ENCODE data around the gene NFKBIE. TPM values are rescaled to one million over a fixed set of nuclear protein-coding genes. Genes with fewer than 3 reads are reported as not detected.

Gene NFKBIE, protein sequence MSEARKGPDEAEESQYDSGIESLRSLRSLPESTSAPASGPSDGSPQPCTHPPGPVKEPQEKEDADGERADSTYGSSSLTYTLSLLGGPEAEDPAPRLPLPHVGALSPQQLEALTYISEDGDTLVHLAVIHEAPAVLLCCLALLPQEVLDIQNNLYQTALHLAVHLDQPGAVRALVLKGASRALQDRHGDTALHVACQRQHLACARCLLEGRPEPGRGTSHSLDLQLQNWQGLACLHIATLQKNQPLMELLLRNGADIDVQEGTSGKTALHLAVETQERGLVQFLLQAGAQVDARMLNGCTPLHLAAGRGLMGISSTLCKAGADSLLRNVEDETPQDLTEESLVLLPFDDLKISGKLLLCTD
- total RNA-seq: 4.8 and 6.8 TPM in 2 replicates

GRCh38 chr6:44265007-44265721 is at the start of gene NFKBIE:
TSS of gene NFKBIE (minus strand) at chr6:44265551. CDS start at chr6:44265346, 205 bp downstream.

DNA sequence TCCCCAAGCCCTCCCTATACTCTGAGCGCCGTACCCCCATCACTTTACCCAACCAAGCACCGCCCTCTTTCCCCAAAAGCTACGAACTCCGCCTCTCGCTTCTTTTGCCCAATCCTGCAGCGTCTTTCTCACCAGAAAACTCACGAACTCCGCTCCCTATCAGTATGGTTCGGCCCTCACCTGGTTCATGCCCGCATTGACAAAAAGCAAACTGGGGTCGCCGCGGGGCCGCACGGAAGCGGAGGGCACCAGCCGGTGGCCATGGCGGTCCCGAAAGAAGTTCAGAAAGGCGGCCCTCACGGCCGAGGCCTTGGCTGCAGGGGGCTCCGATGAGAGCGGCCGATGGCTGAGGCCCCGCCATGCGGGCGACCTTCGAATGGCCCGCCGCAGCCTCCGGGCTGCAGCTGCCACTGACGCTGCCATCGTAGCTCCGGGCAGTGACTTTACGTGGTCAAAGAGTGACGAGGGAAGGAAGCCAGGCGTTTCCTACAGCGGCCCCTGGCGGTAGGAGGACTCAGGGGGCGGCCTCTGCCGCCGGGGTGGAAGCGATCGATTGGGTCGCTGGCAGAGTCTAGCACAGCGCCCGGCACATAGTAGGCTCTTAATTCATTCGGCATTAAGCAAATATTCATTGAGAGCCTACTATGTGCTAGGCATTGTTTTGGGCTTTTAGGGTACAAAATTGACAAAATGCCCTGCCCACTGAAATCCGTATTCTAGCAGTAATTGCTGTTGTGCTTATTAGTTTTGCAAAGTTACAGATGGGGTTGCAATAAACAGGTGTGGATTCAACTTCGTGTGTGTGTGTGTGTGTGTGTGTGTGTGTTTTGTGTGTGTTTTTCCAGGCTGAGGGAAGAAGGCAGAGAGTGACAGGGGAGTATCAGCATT is 47.8 kb upstream of the NFKBIE start, which contains the start of gene AARS2:
AARS2 (minus strand) TSS at position 447 of the 888 bp plus-strand sequence; CDS start at position 423, 24 bp downstream.

DNA sequence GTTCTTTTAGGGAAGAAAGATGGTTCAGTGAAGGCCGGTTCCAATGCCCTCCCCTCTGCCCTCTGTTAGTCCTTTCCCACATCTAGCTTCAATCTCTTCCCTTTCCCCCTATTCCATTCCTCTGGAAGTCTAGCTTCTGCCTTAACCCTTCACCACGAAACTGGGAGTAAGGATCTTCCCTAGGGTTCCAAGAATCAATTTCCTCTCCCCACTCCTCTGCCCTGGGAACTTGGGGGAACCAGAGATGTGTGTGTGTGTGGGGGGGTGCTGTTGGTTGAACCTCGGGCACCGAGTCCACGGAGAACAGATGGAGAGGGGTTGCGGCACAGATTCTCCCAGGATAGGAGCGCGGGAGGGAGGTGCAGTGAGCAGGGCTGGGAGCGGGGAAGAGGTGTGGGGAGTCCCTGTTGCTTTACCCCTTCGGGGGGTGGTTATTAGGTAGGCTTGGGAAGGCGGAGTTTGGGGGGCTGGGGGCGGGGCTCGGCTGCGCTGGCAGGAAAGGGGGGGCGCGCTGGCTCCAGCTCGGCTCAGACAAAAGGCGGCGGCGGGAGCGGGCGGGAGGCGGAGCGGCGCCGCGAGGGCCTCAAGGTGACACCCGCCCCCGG is 4.7 kb upstream of the NFKBIE start, which contains the start of gene TMEM151B:
TMEM151B (plus strand) TSS at position 530 of the 605 bp plus-strand sequence. CDS start 293 bp downstream, outside the sequence.

GRCh38 chr6:44257025-44257752 is 8.2 kb downstream of the NFKBIE start, which contains the start of gene SLC35B2:
TSS of gene SLC35B2 (minus strand) at chr6:44257528. CDS start at chr6:44257410, 118 bp downstream.

GRCh38 chr6:44246663-44247337 is 18.6 kb downstream of the NFKBIE start, which contains the start of gene HSP90AB1:
TSS of gene HSP90AB1 (plus strand) at chr6:44247101. CDS start at chr6:44248630, 1,529 bp downstream.

GRCh38 chr6:44223319-44224028 is 41.9 kb downstream of the NFKBIE start, which contains the start of gene SLC29A1:
TSS of gene SLC29A1 (plus strand) at chr6:44223595. CDS start at chr6:44227314, 3,719 bp downstream.

DNA sequence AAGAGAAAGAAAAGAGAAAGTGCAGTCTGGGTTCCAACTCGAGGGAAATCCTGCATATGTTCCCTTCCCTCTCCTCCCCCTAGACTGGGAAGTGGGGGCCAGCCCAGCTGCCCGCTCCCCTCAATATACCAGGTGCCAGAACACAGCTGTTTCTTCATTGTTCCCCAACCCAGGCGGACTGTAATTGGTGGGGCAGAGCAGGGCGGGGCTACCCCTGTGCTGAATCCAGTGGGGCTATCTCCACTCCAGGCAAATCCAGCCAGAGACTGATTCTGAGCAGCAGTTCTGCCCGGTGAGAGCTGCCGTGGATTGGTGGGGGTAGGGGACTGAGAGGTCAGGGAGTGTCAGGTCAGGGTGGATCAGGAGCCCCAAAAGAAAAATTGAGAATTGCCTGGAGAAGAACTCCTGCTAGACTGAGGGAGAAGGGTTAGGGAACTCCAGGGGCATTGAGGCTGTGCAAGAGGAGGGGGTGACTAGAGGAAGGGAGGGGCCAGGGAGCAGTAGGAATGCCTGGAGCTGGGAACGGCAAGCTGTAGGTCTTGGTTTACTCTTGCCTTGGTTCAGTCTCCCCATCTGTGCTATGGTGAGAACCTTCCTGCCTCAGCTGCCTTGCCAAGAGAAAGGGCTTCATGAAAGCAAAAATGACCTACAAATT is 48.5 kb downstream of the NFKBIE start, which contains the start of gene MYMX:
MYMX (plus strand) TSS at position 250 of the 655 bp plus-strand sequence. CDS start 546 bp downstream, outside the sequence.

Other genes starting within 250 kb of the NFKBIE start
- 32.5 and 58.4 TPM in 2 replicates for gene MRPL14, start 138.1 kb downstream of the NFKBIE start, total RNA-seq
- gene TMEM63B, start 138.0 kb downstream of the NFKBIE start, total RNA-seq: 38.6 and 106 TPM in 2 replicates
- gene CAPN11, start 106.7 kb downstream of the NFKBIE start, total RNA-seq: not detected in 2 replicates
- gene MYMX, start 48.6 kb downstream of the NFKBIE start, total RNA-seq: not detected in 2 replicates
- gene SLC29A1, start 42.0 kb downstream of the NFKBIE start, total RNA-seq: 3.4 and 7.2 TPM in 2 replicates
- 371 and 571 TPM in 2 replicates for gene HSP90AB1, start 18.4 kb downstream of the NFKBIE start, total RNA-seq
- 51.9 and 56.0 TPM in 2 replicates for gene SLC35B2, start 8.0 kb downstream of the NFKBIE start, total RNA-seq
- under 0.01 and 0.07 TPM in 2 replicates for gene TMEM151B, start 4.9 kb upstream of the NFKBIE start, total RNA-seq
- 10.3 and 23.0 TPM in 2 replicates for gene AARS2, start 47.8 kb upstream of the NFKBIE start, total RNA-seq
- gene SPATS1, start 77.1 kb upstream of the NFKBIE start, total RNA-seq: not detected in 2 replicates
- gene CDC5L, start 122.2 kb upstream of the NFKBIE start, total RNA-seq: 17.4 and 25.1 TPM in 2 replicates